Tibial nerve (tissue), 4 donors: ENCODE data around the gene TGFB2. TPM values are rescaled to one million over a fixed set of nuclear protein-coding genes. Genes with fewer than 3 reads are reported as not detected.

ENCODE experiments used
- DNase-seq, 2 donors: peaks; one replicate each; pipeline ENCODE4 v3.0.0-alpha.2; 2019; ENCODE audit warnings: low spot score in 2 of 2
- H3K27ac ChIP-seq, 4 donors: fragments of 200-600 bp; sonication (generic) in 3 of 4; one replicate each; pipeline ENCODE4 v1.5.1; 2017 to 2019; ENCODE audit warnings: mild to moderate bottlenecking in 1 of 4
- H3K27me3 ChIP-seq, 2 donors: fragments of 200-600 bp; sonication (generic) in 1 of 2; one replicate each; pipeline versions ENCODE4 v1.5.1 to v1.6.0; 2017 to 2019
- H3K36me3 ChIP-seq, 3 donors: fragments of 200-600 bp; sonication (generic); one replicate each; pipeline ENCODE4 v1.5.1; 2018 to 2019
- H3K4me1 ChIP-seq, 4 donors: fragments of 200-600 bp; sonication (generic) in 3 of 4; one replicate each; pipeline ENCODE4 v1.5.1; 2017 to 2019
- H3K4me3 ChIP-seq, 4 donors: fragments of 200-600 bp; sonication (generic) in 3 of 4; one replicate each; pipeline ENCODE4 v1.5.1; 2017 to 2019; ENCODE audit warnings: mild to moderate bottlenecking in 1 of 4, moderate library complexity in 1 of 4
- H3K9me3 ChIP-seq, 4 donors: fragments of 200-600 bp; sonication (generic) in 3 of 4; one replicate each; pipeline ENCODE4 v1.5.1; 2017 to 2019
- CTCF ChIP-seq, 5 experiments: fragments of 200-600 bp in 3 of 5; fragments of 450-650 bp in 2 of 5; sonication (generic) in 3 of 5; IDR thresholded peaks; one replicate each; pipeline ENCODE4 v1.5.1; 2016 to 2019; ENCODE audit warnings: antibody characterized with exemption in 5 of 5, mild to moderate bottlenecking in 3 of 5, moderate library complexity in 2 of 5
- EP300 ChIP-seq, 2 donors: sonication (generic); formaldehyde crosslinking; IDR thresholded peaks; one replicate each; pipeline ENCODE4 v1.6.1; 2017; ENCODE audit warnings: antibody characterized with exemption in 2 of 2, mild to moderate bottlenecking in 1 of 2
- POLR2A ChIP-seq, 2 donors: fragments of 450-650 bp; IDR thresholded peaks; one replicate each; pipeline ENCODE4 v1.6.1; 2017; ENCODE audit warnings: antibody characterized with exemption in 2 of 2, mild to moderate bottlenecking in 2 of 2, moderate library complexity in 2 of 2
- WGBS, 2 donors: methylation state at CpG; one replicate each; pipeline ENCODE4 v1.1.5; 2018; 5-methylcytosine and 5-hydroxymethylcytosine counted together
- total RNA-seq, 4 donors: library from RNA; depleted of rRNA; stranded (reverse); fragments of >200 nt; gene quantifications; one replicate each; pipeline ENCODE4 v1.1.0, GENCODE V29; 2016

Gene TGFB2
- total RNA-seq, 4 donors from 2014 or later, result 7.3 to 13.5 (median 8.3) TPM

- no peaks in the 10 kb centered on the region for H3K9me3 ChIP-seq
- DNase-seq, result no peak
- no peaks in the 10 kb centered on the region for H3K27me3 ChIP-seq
- no peak overlapping the region for H3K4me3 ChIP-seq
- no peaks in the 10 kb centered on the region for H3K36me3 ChIP-seq
- peaks cover 0 to 3% (median 0%) of the 10 kb centered on the region in 4 donors for H3K4me1 ChIP-seq
- TF ChIP-seq CTCF (IDR thresholded peaks at IDR 0.05) (no peak), POLR2A (IDR thresholded peaks at IDR 0.05) (no peak)
- 94 to 96% methylated on average over 1 of the region's 1 CpG for WGBS, 2 donors
- H3K27ac ChIP-seq, result peak overlapping the region in 1 of 4 donors; percentile 40
These were observed 127.7 kb downstream of the TGFB2 start for GRCh38 chr1:218472885-218473284.

GRCh38 chr1:218473522-218473921, 128.4 kb downstream of the TGFB2 start:
- no peaks in the 10 kb centered on the region for H3K36me3 ChIP-seq
- H3K9me3 ChIP-seq, result no peaks in the 10 kb centered on the region
- H3K27ac ChIP-seq, result peak overlapping the region in 1 of 4 donors; percentile 40
- no peak for DNase-seq
- H3K4me1 ChIP-seq, result no peaks in the 10 kb centered on the region
- no peaks in the 10 kb centered on the region for H3K27me3 ChIP-seq
- H3K4me3 ChIP-seq, result no peak overlapping the region
- WGBS, 2 donors, result 58 to 61% methylated on average over 2 of the region's 2 CpGs
- TF ChIP-seq EP300 (IDR thresholded peaks at IDR 0.05) (peak in 1 of 2 donors; percentile 11), CTCF (IDR thresholded peaks at IDR 0.05) (no peak)

GRCh38 chr1:218474128-218474527, 129.0 kb downstream of the TGFB2 start:
- Histone ChIP-seq H3K4me1 (no peaks in the 10 kb centered on the region), H3K27me3 (no peaks in the 10 kb centered on the region), H3K4me3 (no peak overlapping the region), H3K9me3 (no peaks in the 10 kb centered on the region), H3K27ac (no peak overlapping the region), H3K36me3 (no peaks in the 10 kb centered on the region)
- WGBS, 2 donors, result 79 to 85% methylated on average over 5 of the region's 5 CpGs
- no peak for TF ChIP-seq CTCF (IDR thresholded peaks at IDR 0.05)
- TF ChIP-seq EP300 (IDR thresholded peaks at IDR 0.05), result no peak
- TF ChIP-seq POLR2A (IDR thresholded peaks at IDR 0.05), result no peak
- no peak for DNase-seq

GRCh38 chr1:218475275-218475674, 130.1 kb downstream of the TGFB2 start:
- Histone ChIP-seq H3K4me3 (no peak overlapping the region), H3K4me1 (peaks cover 0 to 11% (median 7%) of the 10 kb centered on the region in 4 donors), H3K27ac (no peak overlapping the region), H3K9me3 (no peaks in the 10 kb centered on the region), H3K36me3 (no peaks in the 10 kb centered on the region), H3K27me3 (no peaks in the 10 kb centered on the region)
- TF ChIP-seq EP300 (IDR thresholded peaks at IDR 0.05) (no peak), POLR2A (IDR thresholded peaks at IDR 0.05) (no peak), CTCF (IDR thresholded peaks at IDR 0.05) (no peak)
- no peak for DNase-seq
- WGBS, 2 donors, result 95 to 97% methylated on average over 1 of the region's 1 CpG

GRCh38 chr1:218475699-218476098, 130.6 kb downstream of the TGFB2 start:
- no peak for DNase-seq
- TF ChIP-seq CTCF (IDR thresholded peaks at IDR 0.05) (no peak), POLR2A (IDR thresholded peaks at IDR 0.05) (no peak), EP300 (IDR thresholded peaks at IDR 0.05) (no peak)
- peaks cover 0 to 15% (median 9%) of the 10 kb centered on the region in 4 donors for H3K4me1 ChIP-seq
- no peak overlapping the region for H3K4me3 ChIP-seq
- no peaks in the 10 kb centered on the region for H3K27me3 ChIP-seq
- H3K9me3 ChIP-seq, result no peaks in the 10 kb centered on the region
- WGBS, 2 donors, result 97 to 100% methylated on average over 1 of the region's 1 CpG
- no peak overlapping the region for H3K27ac ChIP-seq
- no peaks in the 10 kb centered on the region for H3K36me3 ChIP-seq
